ENCODE data around the gene KRT74. TPM values are rescaled to one million over a fixed set of nuclear protein-coding genes. Genes with fewer than 3 reads are reported as not detected.
A peak's percentile ranks its signal among the peaks of the same experiment; 100 is the strongest.

The KRT74 gene
- total RNA-seq, 1 experiment from 2014 or later: not detected

DNA sequence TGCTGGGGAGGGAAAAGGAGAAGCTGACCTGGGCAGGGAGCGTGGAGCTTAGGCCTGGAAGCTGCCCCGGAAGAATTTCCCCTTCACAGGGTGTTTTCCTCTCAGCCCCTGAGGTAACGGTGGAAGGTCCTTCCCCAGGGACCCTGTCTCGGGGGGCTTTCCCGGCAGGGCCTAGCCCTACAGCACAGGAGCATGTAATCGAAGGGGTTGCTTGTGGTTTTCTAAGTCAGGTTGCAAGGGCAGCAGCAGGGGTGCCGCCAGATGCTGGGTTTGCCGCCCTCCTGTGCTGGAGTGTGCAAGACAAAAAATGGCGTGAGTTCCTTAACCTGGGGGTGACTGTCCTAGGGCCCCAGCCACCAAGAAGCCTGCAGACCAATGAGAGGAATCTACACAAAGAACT, 1.6 kb upstream of the KRT74 start:
- DNase-seq (ENCODE audit: low read depth): no peak

GRCh38 chr12:52573306-52573705, 337 bp downstream of the KRT74 start:
- DNase-seq (ENCODE audit: low read depth): no peak

DNA sequence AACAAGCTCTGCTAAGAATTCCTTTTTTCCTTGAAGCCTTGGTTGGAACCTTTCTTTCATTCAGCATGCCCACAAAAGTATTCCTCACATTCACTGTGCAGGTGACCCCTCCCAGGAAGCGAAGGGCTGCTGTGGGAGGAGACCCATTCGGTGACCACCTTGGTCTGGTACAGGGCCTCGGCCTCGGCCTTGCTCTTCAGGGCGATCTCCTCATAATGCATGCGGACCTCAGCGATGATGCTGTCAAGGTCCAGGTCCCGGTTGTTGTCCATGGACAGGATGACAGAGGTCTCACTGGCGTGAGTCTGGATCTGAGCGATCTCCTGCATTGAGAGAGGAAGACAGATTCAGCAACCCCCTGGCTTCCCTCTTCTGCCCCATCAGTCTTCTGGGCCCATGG, 3.1 kb downstream of the KRT74 start:
- no peak for DNase-seq (ENCODE audit: low read depth)

- DNase-seq (ENCODE audit: low read depth): no peak
Measured at GRCh38 chr12:52568111-52568510, 5.5 kb downstream of the KRT74 start.

DNA sequence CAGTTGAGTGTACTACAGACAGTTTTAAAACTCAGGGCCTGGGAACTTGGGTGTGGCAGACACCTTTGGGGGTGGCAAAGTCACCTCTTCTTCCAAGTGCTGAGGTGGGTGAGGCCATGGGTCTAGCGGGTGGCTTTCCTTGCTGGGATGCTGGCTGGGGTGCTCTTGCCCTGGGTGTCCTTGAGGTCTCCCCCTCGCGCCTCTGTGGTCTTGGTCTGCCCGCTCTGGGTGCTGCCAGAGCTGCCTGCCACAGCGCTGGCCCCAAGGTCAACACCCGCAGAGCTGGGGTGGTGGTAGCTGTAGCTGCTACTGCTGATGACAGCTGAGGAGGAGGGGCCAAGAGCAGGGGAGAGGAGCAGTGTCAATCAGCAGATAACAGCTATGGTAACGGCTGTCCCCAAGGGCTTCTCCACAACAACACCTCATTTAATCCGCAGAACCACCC, 6.8 kb downstream of the KRT74 start:
- no peak for DNase-seq (ENCODE audit: low read depth)

- no peak for DNase-seq (ENCODE audit: low read depth)
Measured at GRCh38 chr12:52564582-52564981, 9.1 kb downstream of the KRT74 start.

DNA sequence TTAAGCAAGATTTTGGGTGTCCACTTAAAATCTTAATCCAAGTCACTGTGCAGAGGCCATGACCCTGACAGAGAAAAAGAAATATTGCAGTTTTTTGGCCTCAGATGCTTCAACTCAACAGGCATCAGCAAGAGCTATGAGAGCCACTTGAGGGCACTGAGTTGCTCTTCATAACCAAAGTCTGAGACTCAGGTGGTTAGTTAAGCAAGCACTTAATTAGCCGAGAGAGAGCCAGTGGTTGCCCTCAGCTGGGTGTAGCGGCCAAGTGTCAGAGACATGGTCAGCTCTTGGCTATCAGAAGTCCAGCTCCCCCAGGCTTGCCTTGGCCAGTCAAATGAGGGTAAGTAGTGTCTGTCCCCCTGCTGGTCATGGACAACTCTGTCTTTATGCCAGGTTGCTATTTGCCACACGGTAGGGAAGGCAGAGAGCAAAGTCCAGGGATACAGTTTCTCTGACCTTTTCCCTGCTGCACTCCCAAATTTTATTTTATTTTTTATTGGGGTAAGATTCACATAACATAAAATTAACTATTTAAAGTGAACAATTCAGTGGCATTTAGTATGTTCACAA, 11.7 kb downstream of the KRT74 start:
- DNase-seq (ENCODE audit: low read depth): peak; percentile 19

DNA sequence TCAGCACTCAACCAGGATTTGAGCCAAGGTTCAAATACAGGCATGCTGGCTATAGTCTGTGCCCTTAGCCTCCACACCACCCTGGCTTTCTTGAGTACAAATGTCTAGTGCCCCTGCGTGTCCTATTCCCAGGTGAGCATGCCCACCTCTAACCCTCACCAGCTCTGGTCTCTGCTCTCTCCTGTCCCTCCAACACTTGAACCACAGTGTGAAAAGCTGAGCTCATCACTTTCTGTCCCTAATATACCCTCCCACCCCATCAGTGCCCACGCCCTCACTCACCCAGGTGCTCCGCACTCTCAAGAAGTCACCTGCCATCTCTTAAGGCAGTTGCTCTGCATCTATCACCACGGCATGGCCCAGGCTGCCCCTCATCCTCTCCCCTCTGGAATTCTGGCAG, 13.7 kb downstream of the KRT74 start:
- DNase-seq (ENCODE audit: low read depth): no peak

DNA sequence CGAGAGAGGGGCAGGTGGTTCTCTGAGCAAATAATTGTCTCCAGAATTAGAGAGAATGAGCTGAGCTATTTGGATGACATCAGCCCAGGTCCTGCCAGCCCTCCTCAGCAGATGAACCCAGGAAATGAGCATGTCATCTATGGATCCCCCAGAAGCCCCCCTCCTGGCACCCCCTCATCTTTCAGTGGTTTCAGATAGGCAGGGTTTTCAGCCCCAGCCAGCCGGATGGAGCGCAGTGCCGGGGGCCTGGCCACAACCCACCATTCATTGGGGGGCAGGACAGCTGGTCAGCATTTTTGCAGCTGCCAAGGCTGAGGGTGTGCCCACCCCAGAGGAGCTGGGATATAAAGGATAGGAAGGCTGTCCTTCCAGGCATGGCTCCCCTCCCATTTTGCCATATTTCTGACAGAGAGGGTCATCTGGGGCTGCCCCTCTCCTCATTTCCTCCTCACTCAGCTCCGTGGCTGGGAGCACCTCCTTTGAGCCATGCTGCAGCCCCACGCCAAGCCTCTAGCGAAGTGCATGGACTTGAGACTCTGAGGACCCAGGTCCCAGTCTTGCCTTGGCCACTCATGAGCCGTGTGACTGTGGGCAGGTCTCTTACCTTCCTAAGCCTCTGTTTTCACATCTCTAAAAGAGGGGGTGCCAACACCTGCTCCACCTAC, 14.7 kb downstream of the KRT74 start:
- no peak for DNase-seq (ENCODE audit: low read depth)

- DNase-seq (ENCODE audit: low read depth): no peak
Measured at GRCh38 chr12:52557476-52557875, 16.2 kb downstream of the KRT74 start.

DNA sequence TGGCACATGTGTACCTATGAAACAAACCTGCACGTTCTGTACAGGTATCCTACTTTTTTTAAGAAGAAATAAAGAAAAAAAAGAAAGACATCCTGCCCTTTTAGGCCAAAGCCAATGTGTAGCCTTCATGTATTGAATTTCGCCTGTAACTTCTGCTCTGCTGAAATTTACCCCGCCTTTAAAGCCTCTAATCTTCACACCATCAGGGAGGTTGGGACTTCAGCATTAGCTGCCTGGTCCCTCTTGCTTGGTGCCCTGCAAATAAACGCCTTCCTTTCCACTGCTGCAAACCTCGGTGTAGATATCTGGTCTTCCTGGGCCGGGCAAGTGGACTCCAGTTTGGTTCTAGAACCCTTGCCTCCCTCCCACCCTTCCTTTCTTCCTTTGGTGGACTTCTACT, 18.1 kb downstream of the KRT74 start:
- DNase-seq (ENCODE audit: low read depth): no peak

GRCh38 chr12:52552681-52553195, 20.9 kb downstream of the KRT74 start, which contains the start of gene KRT71:
Gene KRT71, minus strand, starts transcription at chr12:52553145. Its CDS starts 68 bp downstream, at chr12:52553077.
- no peak for DNase-seq (ENCODE audit: low read depth)

DNA sequence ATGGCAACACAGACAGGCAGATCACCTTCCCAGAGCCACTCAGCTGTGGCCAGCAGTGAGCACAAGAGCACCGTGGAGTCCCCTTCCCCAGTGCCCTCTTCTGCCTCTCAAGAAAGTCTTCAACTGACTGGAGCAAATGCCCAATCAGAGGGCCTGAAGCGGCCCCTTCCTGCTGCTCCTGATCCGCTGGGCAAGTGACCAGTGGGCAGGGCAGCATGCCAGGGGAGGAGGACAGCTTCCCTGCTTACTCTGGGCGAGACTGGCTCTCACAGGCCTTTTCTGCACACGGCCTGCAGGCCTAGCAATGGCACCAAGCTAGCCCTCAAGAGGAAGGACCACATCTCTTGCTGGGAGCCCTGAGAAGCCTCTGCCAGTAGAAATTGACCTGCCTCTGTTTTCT, 21.6 kb downstream of the KRT74 start:
- no peak for DNase-seq (ENCODE audit: low read depth)

DNA sequence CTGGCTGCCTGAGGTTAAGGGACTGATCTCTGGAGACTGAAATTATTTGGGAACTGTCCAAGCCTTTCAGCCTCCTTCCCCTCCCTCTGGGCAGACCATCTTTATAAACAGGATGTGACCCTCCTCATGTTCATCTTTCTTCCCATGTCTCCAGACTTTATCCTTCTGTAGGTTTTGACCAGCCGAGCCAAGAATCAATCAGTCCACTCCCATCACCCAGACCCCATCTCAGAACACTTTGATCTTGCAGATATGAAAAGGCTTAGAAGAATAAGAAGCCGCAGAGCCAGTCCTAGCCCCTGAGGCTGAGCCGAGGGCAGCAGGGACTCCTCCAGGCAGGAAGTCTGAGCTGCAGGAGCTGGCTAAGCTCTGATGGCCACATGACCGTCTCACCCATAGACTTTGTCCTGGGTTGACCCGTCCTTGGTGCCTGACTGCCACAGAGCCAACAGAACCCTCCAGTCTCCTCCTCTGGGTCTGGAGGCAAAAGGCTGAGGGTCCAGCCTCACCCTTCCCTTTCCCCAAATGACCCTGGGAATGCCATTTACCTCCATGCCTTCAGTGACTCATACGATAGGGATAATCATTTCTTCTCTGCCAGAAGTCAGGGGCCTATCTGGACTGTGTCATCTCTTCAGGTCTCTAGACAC, 22.3 kb downstream of the KRT74 start:
- DNase-seq (ENCODE audit: low read depth): peak; percentile 14

DNA sequence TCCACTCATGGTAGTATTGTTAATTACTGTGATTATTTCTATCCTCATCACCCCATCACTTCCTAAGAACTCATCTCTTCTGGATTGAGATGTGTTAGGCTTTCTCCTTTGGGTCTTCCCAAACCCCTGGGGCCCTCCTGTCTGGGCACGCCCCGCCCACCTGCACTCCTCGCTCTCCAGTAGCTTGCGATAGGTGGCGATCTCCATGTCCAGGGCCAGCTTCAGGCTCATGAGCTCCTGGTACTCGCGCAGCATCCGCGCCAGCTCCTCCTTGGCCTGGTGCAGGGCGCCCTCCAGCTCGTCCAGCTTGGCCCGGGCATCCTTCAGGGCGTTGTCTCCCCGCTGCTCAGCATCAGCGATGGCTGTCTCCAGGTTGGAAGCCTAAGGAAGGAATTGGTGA, 27.5 kb downstream of the KRT74 start:
- DNase-seq (ENCODE audit: low read depth): no peak

- peak; percentile 43 for DNase-seq (ENCODE audit: low read depth)
Measured at GRCh38 chr12:52543985-52544883, 29.4 kb downstream of the KRT74 start.

GRCh38 chr12:52542785-52543318, 30.8 kb downstream of the KRT74 start:
- no peak for DNase-seq (ENCODE audit: low read depth)

- DNase-seq (ENCODE audit: low read depth): no peak
Measured at GRCh38 chr12:52542157-52542556, 31.5 kb downstream of the KRT74 start.

- DNase-seq (ENCODE audit: low read depth): no peak
Measured at GRCh38 chr12:52541709-52542108, 31.9 kb downstream of the KRT74 start.

- no peak for DNase-seq (ENCODE audit: low read depth)
Measured at GRCh38 chr12:52540531-52540930, 33.1 kb downstream of the KRT74 start.

DNA sequence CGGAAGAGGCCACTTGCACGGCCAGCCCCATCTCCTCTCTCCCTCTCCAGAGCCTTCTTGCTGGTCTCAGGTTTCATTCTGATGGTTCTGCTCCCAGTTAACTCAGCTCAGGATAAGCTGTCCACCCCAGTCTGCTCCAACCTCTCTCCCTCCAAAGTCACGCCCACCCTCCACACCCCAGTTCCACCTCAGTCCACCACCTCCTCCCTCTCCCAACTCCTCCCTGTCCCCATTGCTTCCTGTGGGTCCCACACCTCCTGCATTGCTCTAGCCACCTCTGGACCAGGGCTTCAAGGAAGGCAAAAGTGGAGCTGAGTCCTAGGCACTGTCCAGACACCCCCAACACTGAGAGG, 33.8 kb downstream of the KRT74 start:
- no peak for DNase-seq (ENCODE audit: low read depth)
